HEK293 (cell line): ENCODE data around the gene ADAMTS14.

Experiments used
- CTCF ChIA-PET: fragments of 350-600 bp; formaldehyde crosslinking; extraction: SDS; loops from one replicate; lab custom pipeline; 2021; ENCODE audit warnings: antibody characterized with exemption; lab: Yijun Ruan, JAX
- POLR2A ChIA-PET: fragments of 300-600 bp; formaldehyde crosslinking; extraction: SDS; loops from one replicate; lab custom pipeline; 2020; ENCODE audit warnings: antibody characterized with exemption, inconsistent platforms; lab: Yijun Ruan, JAX
- H3K27ac ChIP-seq: fragments of 200-500 bp; sonication (Bioruptor generic); 2 replicates; pipeline ENCODE4 v1.5.1; 2014; ENCODE audit warnings: low read depth, low read length, control low read depth, inconsistent platforms; ENCODE audit errors: extremely low read depth
- H3K36me3 ChIP-seq, 2 experiments: fragments of 200-500 bp in 1 of 2; sonication (Bioruptor generic) in 1 of 2; 1 replicate in 1 of 2; 2 replicates in 1 of 2; pipeline ENCODE4 v1.5.1; 2014 to 2017; ENCODE audit warnings: inconsistent platforms in 2 of 2, low read length in 2 of 2; ENCODE audit not compliant: control insufficient read depth in 2 of 2, insufficient read depth in 1 of 2
- H3K4me1 ChIP-seq: fragments of 200-500 bp; sonication (Bioruptor generic); 2 replicates; pipeline ENCODE4 v1.5.1; 2014; ENCODE audit warnings: mild to moderate bottlenecking, low read length, inconsistent platforms; ENCODE audit not compliant: control insufficient read depth, insufficient read depth
- H3K4me3 ChIP-seq: 2 replicates; pipeline ENCODE4 v1.5.1; 2011; ENCODE audit warnings: low read depth, mild to moderate bottlenecking, control low read depth, low read length, moderate library complexity
- H3K9me3 ChIP-seq: fragments of 200-500 bp; sonication (Bioruptor generic); 2 replicates; pipeline ENCODE4 v1.5.1; 2014; ENCODE audit warnings: low read depth, low read length, inconsistent platforms; ENCODE audit not compliant: control insufficient read depth, insufficient read depth
- HIC1 ChIP-seq: fragments of 450-650 bp; formaldehyde crosslinking; IDR thresholded peaks from 2 replicates; pipeline ENCODE4 v1.5.1; 2016; ENCODE audit warnings: missing biosample characterization, missing genetic modification characterization
- HOXA7 ChIP-seq: sonication (generic); formaldehyde crosslinking; IDR thresholded peaks from 2 replicates; pipeline ENCODE4 v1.8.1; 2022; ENCODE audit warnings: missing genetic modification reagents, borderline replicate concordance
- ZFHX2 ChIP-seq: fragments of 450-650 bp; formaldehyde crosslinking; conservative IDR thresholded peaks from 2 replicates; pipeline ENCODE4 v1.5.1; 2016; ENCODE audit warnings: missing biosample characterization, missing genetic modification characterization
- ZNF211 ChIP-seq: fragments of 450-650 bp; formaldehyde crosslinking; IDR thresholded peaks from 2 replicates; pipeline ENCODE4 v1.5.1; 2016; ENCODE audit warnings: low read depth, missing biosample characterization, missing genetic modification characterization
- ZNF23 ChIP-seq: fragments of 450-650 bp; formaldehyde crosslinking; IDR thresholded peaks from 2 replicates; pipeline ENCODE4 v1.5.1; 2016; ENCODE audit warnings: missing biosample characterization, missing genetic modification characterization, borderline replicate concordance
- ZNF274 ChIP-seq, 2 experiments: fragments of 200-500 bp in 1 of 2; fragments of 450-650 bp in 1 of 2; sonication (Bioruptor generic) in 1 of 2; formaldehyde crosslinking in 1 of 2; IDR thresholded peaks; 2 replicates each; pipeline versions ENCODE4 v1.5.1 to v1.6.1; 2014 to 2016; ENCODE audit warnings: borderline replicate concordance in 1 of 2, inconsistent platforms in 1 of 2, low read length in 1 of 2, missing biosample characterization in 1 of 2, missing genetic modification characterization in 1 of 2
- ZNF280C ChIP-seq: fragments of 450-650 bp; formaldehyde crosslinking; IDR thresholded peaks from 2 replicates; pipeline ENCODE4 v1.5.1; 2016; ENCODE audit warnings: missing biosample characterization, missing genetic modification characterization
- ZNF280D ChIP-seq: fragments of 450-650 bp; formaldehyde crosslinking; IDR thresholded peaks from 2 replicates; pipeline ENCODE4 v1.5.1; 2016; ENCODE audit warnings: missing biosample characterization, missing genetic modification characterization
- ZNF366 ChIP-seq: fragments of 450-650 bp; formaldehyde crosslinking; conservative IDR thresholded peaks from 2 replicates; pipeline ENCODE4 v1.5.1; 2016; ENCODE audit warnings: missing biosample characterization, missing genetic modification characterization
- ZNF37A ChIP-seq: fragments of 450-650 bp; IDR thresholded peaks from 2 replicates; pipeline ENCODE4 v1.5.1; 2018; ENCODE audit warnings: missing biosample characterization, missing genetic modification characterization
- ZNF518A ChIP-seq: fragments of 450-650 bp; formaldehyde crosslinking; conservative IDR thresholded peaks from 2 replicates; pipeline ENCODE4 v1.5.1; 2016; ENCODE audit warnings: low read depth, missing biosample characterization, missing genetic modification characterization
- ZNF521 ChIP-seq: fragments of 450-650 bp; formaldehyde crosslinking; IDR thresholded peaks from 2 replicates; pipeline ENCODE4 v1.5.1; 2017; ENCODE audit warnings: missing biosample characterization, mild to moderate bottlenecking, missing genetic modification characterization
- ZNF558 ChIP-seq: fragments of 450-650 bp; formaldehyde crosslinking; IDR thresholded peaks from 2 replicates; pipeline ENCODE4 v1.5.1; 2016; ENCODE audit warnings: missing biosample characterization, missing genetic modification characterization
- ZNF561 ChIP-seq: fragments of 450-650 bp; IDR thresholded peaks from 2 replicates; pipeline ENCODE4 v1.5.1; 2018; ENCODE audit warnings: missing biosample characterization, missing genetic modification characterization, borderline replicate concordance
- ZNF670 ChIP-seq: fragments of 450-650 bp; formaldehyde crosslinking; IDR thresholded peaks from 2 replicates; pipeline ENCODE4 v1.5.1; 2016; ENCODE audit warnings: missing biosample characterization, missing genetic modification characterization, low read depth
- ZNF707 ChIP-seq: fragments of 450-650 bp; formaldehyde crosslinking; IDR thresholded peaks from 2 replicates; pipeline ENCODE4 v1.5.1; 2016; ENCODE audit warnings: missing biosample characterization, missing genetic modification characterization
- ZNF785 ChIP-seq: fragments of 450-650 bp; formaldehyde crosslinking; IDR thresholded peaks from 2 replicates; pipeline ENCODE4 v1.5.1; 2016; ENCODE audit warnings: missing biosample characterization, missing genetic modification characterization
- ZSCAN16 ChIP-seq: fragments of 450-650 bp; formaldehyde crosslinking; IDR thresholded peaks from 2 replicates; pipeline ENCODE4 v1.5.1; 2016; ENCODE audit warnings: missing biosample characterization, missing genetic modification characterization

ADAMTS14 gene

GRCh38 chr10:70799124-70799523 lies 126.8 kb downstream of the ADAMTS14 start:
- no peaks in the 10 kb centered on the region for H3K4me1 ChIP-seq
- CTCF ChIA-PET: no interaction called here
- no peaks in the 10 kb centered on the region for H3K36me3 ChIP-seq
- TF ChIP-seq ZNF561 (tag by site-specific recombination): no peak
- TF ChIP-seq ZNF23 (tag by site-specific recombination): no peak
- TF ChIP-seq ZNF785 (tag by site-specific recombination): no peak
- POLR2A ChIA-PET: no interaction called here
- no peak overlapping the region for H3K27ac ChIP-seq
- H3K9me3 ChIP-seq: no peaks in the 10 kb centered on the region
- no peak overlapping the region for H3K4me3 ChIP-seq

GRCh38 chr10:70801854-70802253 lies 129.5 kb downstream of the ADAMTS14 start:
- POLR2A ChIA-PET: interaction anchor here (0.7 kb wide), 2 partner anchors 38 to 324 kb away, joined by 3 to 5 read pairs; no protein-coding TSS in a partner anchor
- Histone ChIP-seq H3K36me3 (no peaks in the 10 kb centered on the region), H3K4me1 (no peaks in the 10 kb centered on the region), H3K4me3 (no peak overlapping the region), H3K9me3 (no peaks in the 10 kb centered on the region), H3K27ac (no peak overlapping the region)
- CTCF ChIA-PET: no interaction called here
- TF ChIP-seq ZNF558 (peak; percentile 93), HIC1 (tag by site-specific recombination) (no peak), ZNF274 (IDR thresholded peaks at IDR 0.05; ENCODE audit: low read length) (no peak), ZNF274 (tag by site-specific recombination; IDR thresholded peaks at IDR 0.05; ENCODE audit: borderline replicate concordance) (no peak), ZNF521 (no peak), ZNF707 (tag by site-specific recombination) (no peak)

- no peak overlapping the region for H3K4me3 ChIP-seq
- ChIA-PET CTCF (no interaction called here), POLR2A (no interaction called here)
- H3K9me3 ChIP-seq: no peaks in the 10 kb centered on the region
- H3K27ac ChIP-seq: no peak overlapping the region
- H3K36me3 ChIP-seq: no peaks in the 10 kb centered on the region
- H3K4me1 ChIP-seq: no peaks in the 10 kb centered on the region
- TF ChIP-seq ZNF366 (tag by site-specific recombination): no peak
- TF ChIP-seq ZNF518A: no peak
- no peak for TF ChIP-seq ZNF37A (tag by site-specific recombination)
- TF ChIP-seq ZNF280D (tag by site-specific recombination): no peak
- TF ChIP-seq ZNF211: no peak
- TF ChIP-seq ZFHX2 (tag by site-specific recombination): no peak
- TF ChIP-seq ZSCAN16 (tag by site-specific recombination): no peak
- TF ChIP-seq ZNF280C (tag by site-specific recombination): no peak
- TF ChIP-seq ZNF670 (tag by site-specific recombination): no peak
- no peak for TF ChIP-seq HOXA7 (CRISPR knock-in tag)
These were observed 131.6 kb downstream of the ADAMTS14 start for GRCh38 chr10:70803775-70804420.
